SK-N-SH (cell line): ENCODE measurements around the gene RIPK4. TPM values are rescaled to one million over a fixed set of nuclear protein-coding genes. Genes with fewer than 3 reads are reported as not detected.

ENCODE experiments used
- CTCF ChIA-PET: fragments of 300-600, 350-600 bp; formaldehyde crosslinking; extraction: SDS; loops from one replicate; lab custom pipeline; 2021; lab: Yijun Ruan, JAX
- POLR2A ChIA-PET: fragments of 350-600 bp; sonication (Branson Sonifier 250); formaldehyde crosslinking; extraction: SDS; loops from one replicate; lab custom pipeline; 2020; ENCODE audit warnings: antibody characterized with exemption, inconsistent platforms; lab: Yijun Ruan, JAX
- DNase-seq: peaks from one replicate; pipeline ENCODE4 v3.0.0; 2012
- H2AFZ ChIP-seq: fragments of 200-600 bp; sonication (generic); 2 replicates; pipeline ENCODE4 v1.8.1; 2016; ENCODE audit warnings: antibody characterized with exemption, mild to moderate bottlenecking, low read depth
- H3F3A ChIP-seq: fragments of 200-600 bp; sonication (generic); replicated peaks from 2 replicates; pipeline ENCODE3; 2016; ENCODE audit warnings: antibody characterized with exemption, mild to moderate bottlenecking; ENCODE audit not compliant: insufficient read depth
- H3K27ac ChIP-seq, 2 experiments: fragments of 200-500 bp in 1 of 2; fragments of 200-600 bp in 1 of 2; sonication (Bioruptor generic) in 1 of 2; sonication (generic), shearing (Covaris generic) in 1 of 2; 2 replicates each; pipeline versions ENCODE4 v1.5.1 to v1.6.1; 2014 to 2016; ENCODE audit warnings: low read depth in 2 of 2, inconsistent platforms in 1 of 2, low read length in 1 of 2, mild to moderate bottlenecking in 1 of 2, mixed read lengths in 1 of 2
- H3K27me3 ChIP-seq: fragments of 200-600 bp; sonication (generic), shearing (Covaris generic); 2 replicates; pipeline ENCODE4 v1.6.1; 2016; ENCODE audit warnings: mixed run types; ENCODE audit not compliant: insufficient read depth
- H3K36me3 ChIP-seq, 2 experiments: fragments of 200-500 bp in 1 of 2; fragments of 200-600 bp in 1 of 2; sonication (Bioruptor generic) in 1 of 2; sonication (generic) in 1 of 2; replicated peaks in 1 of 2; 2 replicates each; pipeline versions ENCODE3 to v1.5.1; 2014 to 2016; ENCODE audit warnings: low read length in 1 of 2, mild to moderate bottlenecking in 1 of 2; ENCODE audit not compliant: insufficient read depth in 2 of 2, control insufficient read depth in 1 of 2
- H3K4me1 ChIP-seq, 2 experiments: fragments of 200-500 bp in 1 of 2; fragments of 200-600 bp in 1 of 2; sonication (Bioruptor generic) in 1 of 2; sonication (generic), shearing (Covaris generic) in 1 of 2; 2 replicates each; pipeline versions ENCODE4 v1.5.1 to v1.6.1; 2014 to 2016; ENCODE audit warnings: low read depth in 1 of 2, low read length in 1 of 2, mixed run types in 1 of 2; ENCODE audit not compliant: insufficient read depth in 2 of 2, control insufficient read depth in 1 of 2
- H3K4me2 ChIP-seq: fragments of 200-600 bp; sonication (generic), shearing (Covaris generic); 2 replicates; pipeline ENCODE4 v1.6.1; 2017; ENCODE audit warnings: mixed run types
- H3K4me3 ChIP-seq, 2 experiments: fragments of 200-500 bp in 1 of 2; fragments of 200-600 bp in 1 of 2; sonication (Bioruptor generic) in 1 of 2; sonication (generic), shearing (Covaris generic) in 1 of 2; 2 replicates each; pipeline versions ENCODE4 v1.5.1 to v1.8.1; 2014 to 2016; ENCODE audit warnings: low read depth in 2 of 2, inconsistent platforms in 1 of 2, low read length in 1 of 2, mild to moderate bottlenecking in 1 of 2, mixed read lengths in 1 of 2, moderate library complexity in 1 of 2
- H3K79me2 ChIP-seq: fragments of 200-600 bp; sonication (generic); 2 replicates; pipeline ENCODE4 v1.8.1; 2017; ENCODE audit warnings: mild to moderate bottlenecking; ENCODE audit not compliant: insufficient read depth
- H3K9ac ChIP-seq: fragments of 200-600 bp; sonication (generic); 2 replicates; pipeline ENCODE4 v1.6.1; 2017; ENCODE audit warnings: mixed run types
- H3K9me2 ChIP-seq: fragments of 200-600 bp; sonication (generic); 2 replicates; pipeline ENCODE4 v1.6.1; 2017; ENCODE audit warnings: mixed run types
- H3K9me3 ChIP-seq: fragments of 200-600 bp; sonication (generic); 2 replicates; pipeline ENCODE4 v1.6.1; 2017; ENCODE audit warnings: mixed run types, mild to moderate bottlenecking, moderate library complexity
- H4K20me1 ChIP-seq: fragments of 200-600 bp; sonication (generic); 2 replicates; pipeline ENCODE4 v1.6.1; 2017; ENCODE audit warnings: mild to moderate bottlenecking, mixed run types; ENCODE audit not compliant: insufficient read depth
- ELF1 ChIP-seq: IDR thresholded peaks from 2 replicates; pipeline ENCODE4 v1.4.0; 2012
- EP300 ChIP-seq, 2 experiments: IDR thresholded peaks; 2 replicates each; pipeline versions ENCODE4 v1.4.0 to v1.6.1; 2012; ENCODE audit warnings: borderline replicate concordance in 1 of 2, low read depth in 1 of 2, low read length in 1 of 2
- EZH2phosphoT487 ChIP-seq: fragments of 200-600 bp; sonication (generic); IDR thresholded peaks from 2 replicates; pipeline ENCODE4 v1.6.1; 2017; ENCODE audit warnings: low read depth, mixed run types, mild to moderate bottlenecking, antibody characterized with exemption, moderate library complexity, borderline replicate concordance
- FOSL2 ChIP-seq: IDR thresholded peaks from 2 replicates; pipeline ENCODE4 v1.4.0; 2012; ENCODE audit warnings: low read depth, mild to moderate bottlenecking, moderate library complexity, borderline replicate concordance
- FOXJ3 ChIP-seq: sonication (generic); formaldehyde crosslinking; IDR thresholded peaks from 2 replicates; pipeline ENCODE4 v1.5.1; 2020; ENCODE audit warnings: mild to moderate bottlenecking, missing genetic modification reagents
- GATA2 ChIP-seq: sonication (generic); formaldehyde crosslinking; IDR thresholded peaks from 2 replicates; pipeline ENCODE4 v1.5.0; 2020; ENCODE audit warnings: mild to moderate bottlenecking, missing genetic modification reagents
- IRF3 ChIP-seq: fragments of 150-350 bp; IDR thresholded peaks from 2 replicates; pipeline ENCODE4 v1.6.1; 2016; ENCODE audit warnings: mild to moderate bottlenecking, low read depth, low read length
- NFIC ChIP-seq: IDR thresholded peaks from 2 replicates; pipeline ENCODE4 v1.4.0; 2012; ENCODE audit warnings: borderline replicate concordance
- NRF1 ChIP-seq: IDR thresholded peaks from 2 replicates; pipeline ENCODE4 v1.6.1; 2012; ENCODE audit warnings: low read depth, mild to moderate bottlenecking, low read length
- RXRA ChIP-seq: IDR thresholded peaks from 2 replicates; pipeline ENCODE4 v1.4.0; 2012; ENCODE audit warnings: low read depth, mild to moderate bottlenecking, borderline replicate concordance
- SMC3 ChIP-seq: IDR thresholded peaks from 2 replicates; pipeline ENCODE4 v1.6.1; 2012; ENCODE audit warnings: low read depth, low read length, improper control_type of control experiment
- TAF1 ChIP-seq: IDR thresholded peaks from 2 replicates; pipeline ENCODE4 v1.6.1; 2012; ENCODE audit warnings: low read depth, mild to moderate bottlenecking, low read length, moderate library complexity, borderline replicate concordance
- TCF12 ChIP-seq: IDR thresholded peaks from 2 replicates; pipeline ENCODE4 v1.4.0; 2012
- TEAD4 ChIP-seq: IDR thresholded peaks from 2 replicates; pipeline ENCODE4 v1.4.0; 2012; ENCODE audit warnings: mild to moderate bottlenecking, borderline replicate concordance; ENCODE audit not compliant: insufficient read depth
- USF1 ChIP-seq: IDR thresholded peaks from 2 replicates; pipeline ENCODE4 v1.4.0; 2012; ENCODE audit warnings: low read depth, borderline replicate concordance
- USF2 ChIP-seq: fragments of 150-350 bp; IDR thresholded peaks from 2 replicates; pipeline ENCODE4 v1.6.1; 2017; ENCODE audit warnings: antibody characterized with exemption, low read length, low read depth, borderline replicate concordance
- YY1 ChIP-seq: IDR thresholded peaks from 2 replicates; pipeline ENCODE4 v1.4.0; 2012; ENCODE audit warnings: low read depth, mild to moderate bottlenecking
- WGBS: methylation state at CpG from one replicate; pipeline ENCODE4 v1.1.6; 2017; ENCODE audit warnings: low lambda C conversion rate; 5-methylcytosine and 5-hydroxymethylcytosine counted together
- polyA plus RNA-seq, 3 experiments: library from polyadenylated mRNA; depleted of rRNA; stranded (reverse); fragments of >200 nt; gene quantifications; 2 replicates each; pipeline ENCODE4 v1.2.3, GENCODE V29; 2012

Gene RIPK4
- polyA plus RNA-seq, 1 of the 3 experiments (the other 2 are of a cell fraction) = 11.0 TPM

GRCh38 chr21:41769933-41770332 is 3.1 kb upstream of the RIPK4 start:
- DNase-seq = no peak
- TF ChIP-seq YY1 = no peak
- TF ChIP-seq USF1 = no peak
- no peak for TF ChIP-seq ELF1
- TF ChIP-seq SMC3 = no peak
- H3K4me2 ChIP-seq = no peak overlapping the region
- H3F3A ChIP-seq = peaks cover 14% of the 10 kb centered on the region
- H3K9me3 ChIP-seq = no peaks in the 10 kb centered on the region
- H3K4me3 ChIP-seq = no peak overlapping the region
- ChIA-PET CTCF (interaction anchor here (0.6 to 3.4 kb wide), 5 partner anchors 8 to 159 kb away, joined by 3 to 31 read pairs (median 4); no protein-coding TSS in a partner anchor), POLR2A (no interaction called here)
- WGBS = 90% methylated on average over 2 of the region's 5 CpGs
- H3K79me2 ChIP-seq = peaks cover 5% of the 10 kb centered on the region; the same call in 1 of the 2 replicates
- no peaks in the 10 kb centered on the region for H3K4me1 ChIP-seq
- H3K27me3 ChIP-seq = no peaks in the 10 kb centered on the region
- no peaks in the 10 kb centered on the region for H3K9me2 ChIP-seq
- no peak overlapping the region for H3K27ac ChIP-seq
- H4K20me1 ChIP-seq = no peaks in the 10 kb centered on the region
- no peaks in the 10 kb centered on the region for H3K36me3 ChIP-seq
- H2AFZ ChIP-seq = no peak overlapping the region
- no peak overlapping the region for H3K9ac ChIP-seq

- Histone ChIP-seq H3K9me2 (no peaks in the 10 kb centered on the region), H3K27ac (no peak overlapping the region), H3K27me3 (no peaks in the 10 kb centered on the region), H2AFZ (no peak overlapping the region), H4K20me1 (no peaks in the 10 kb centered on the region), H3K36me3 (no peaks in the 10 kb centered on the region), H3K4me2 (no peak overlapping the region), H3K79me2 (peaks cover 9% of the 10 kb centered on the region; the same call in 1 of the 2 replicates), H3K4me1 (no peaks in the 10 kb centered on the region), H3K9me3 (no peaks in the 10 kb centered on the region), H3K4me3 (no peak overlapping the region), H3F3A (peaks cover 14% of the 10 kb centered on the region), H3K9ac (no peak overlapping the region)
- TF ChIP-seq FOXJ3 (no peak), NFIC (no peak), GATA2 (no peak), SMC3 (no peak), TCF12 (no peak), TAF1 (no peak), IRF3 (no peak), USF1 (no peak), EZH2phosphoT487 (no peak), RXRA (no peak), NRF1 (no peak), EP300 (IDR thresholded peaks at IDR 0.05; ENCODE audit: borderline replicate concordance in 1 of 2, low read depth in 1 of 2, low read length in 1 of 2) (no peak), YY1 (no peak), FOSL2 (no peak), USF2 (no peak), TEAD4 (no peak)
- ChIA-PET POLR2A (no interaction called here), CTCF (interaction anchor here (1.4 to 3.4 kb wide), 3 partner anchors 8 to 159 kb away, joined by 3 to 31 read pairs (median 4); no protein-coding TSS in a partner anchor)
- WGBS = 90% methylated on average over 5 of the region's 7 CpGs
- no peak for DNase-seq
These were observed 2.7 kb upstream of the RIPK4 start for GRCh38 chr21:41769521-41769920.
